Dedifferentiated amniotic fluid mesenchymal stem cell (primary cell): ENCODE measurements around the gene IQCK.

Source experiments
- DNase-seq: peaks from one replicate; pipeline ENCODE4 v3.0.0-alpha.2; 2016; ENCODE audit errors: extremely low spot score

Gene IQCK

DNA sequence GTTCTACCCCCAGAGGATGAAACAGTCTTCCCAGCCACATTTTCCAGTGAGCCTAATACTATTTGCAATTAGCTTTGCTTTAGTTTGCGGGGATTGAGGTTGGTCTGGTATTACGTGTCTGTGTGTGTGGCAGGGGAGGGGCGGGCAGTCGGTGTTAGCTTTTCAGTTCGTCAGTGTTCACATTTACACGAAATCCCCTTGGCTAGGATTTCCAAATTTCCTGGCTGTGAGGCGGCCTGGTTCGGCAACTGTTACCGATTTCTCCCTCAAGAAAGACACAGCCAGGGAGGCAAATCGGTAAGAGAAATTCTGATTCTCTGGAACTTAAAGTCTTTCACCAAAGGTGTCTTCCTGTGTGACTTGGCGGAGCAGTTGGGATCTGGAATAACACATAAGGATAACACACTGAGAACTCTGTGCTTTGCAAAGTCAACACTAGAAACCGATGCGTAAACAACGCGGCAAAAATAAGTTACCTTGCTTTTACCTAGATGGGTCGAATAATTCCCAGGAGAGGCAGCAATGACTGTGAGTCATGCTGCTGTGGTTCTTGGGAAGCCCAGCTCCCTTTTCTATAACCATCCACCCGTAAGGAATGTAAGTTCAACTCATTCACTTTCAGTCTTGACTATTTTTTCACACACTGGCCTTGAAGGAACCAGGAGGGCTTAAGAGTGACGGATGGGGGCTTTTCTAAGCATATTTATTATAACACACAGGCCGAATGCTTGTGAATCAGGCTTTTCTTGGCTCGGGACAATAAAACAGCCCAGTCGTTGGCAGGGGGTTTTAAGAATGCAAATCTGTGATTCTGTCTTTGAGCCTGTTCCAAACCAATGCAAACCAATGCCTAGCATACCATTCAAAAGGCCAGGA, 142.3 kb downstream of the IQCK start:
- DNase-seq = peak; percentile 47

DNA sequence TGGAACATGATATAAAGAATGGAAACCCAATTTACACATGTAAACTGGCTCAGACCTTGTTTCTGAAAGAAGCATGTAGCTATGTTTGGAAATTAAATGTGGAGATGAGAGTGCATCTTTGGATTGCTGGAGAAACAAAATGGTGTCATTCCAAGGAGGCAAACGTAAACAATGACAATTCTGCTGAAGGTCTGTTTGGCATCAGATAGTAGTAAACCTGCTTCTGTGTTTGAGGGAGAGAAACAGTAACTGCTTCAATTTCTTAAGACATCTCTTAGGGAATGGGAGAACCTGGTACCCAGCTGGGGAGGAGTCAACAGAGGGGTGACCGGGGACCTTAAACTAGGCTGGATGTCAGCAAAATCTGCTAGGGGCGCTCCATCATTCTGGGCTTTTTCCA, 143.1 kb downstream of the IQCK start:
- DNase-seq = no peak

DNA sequence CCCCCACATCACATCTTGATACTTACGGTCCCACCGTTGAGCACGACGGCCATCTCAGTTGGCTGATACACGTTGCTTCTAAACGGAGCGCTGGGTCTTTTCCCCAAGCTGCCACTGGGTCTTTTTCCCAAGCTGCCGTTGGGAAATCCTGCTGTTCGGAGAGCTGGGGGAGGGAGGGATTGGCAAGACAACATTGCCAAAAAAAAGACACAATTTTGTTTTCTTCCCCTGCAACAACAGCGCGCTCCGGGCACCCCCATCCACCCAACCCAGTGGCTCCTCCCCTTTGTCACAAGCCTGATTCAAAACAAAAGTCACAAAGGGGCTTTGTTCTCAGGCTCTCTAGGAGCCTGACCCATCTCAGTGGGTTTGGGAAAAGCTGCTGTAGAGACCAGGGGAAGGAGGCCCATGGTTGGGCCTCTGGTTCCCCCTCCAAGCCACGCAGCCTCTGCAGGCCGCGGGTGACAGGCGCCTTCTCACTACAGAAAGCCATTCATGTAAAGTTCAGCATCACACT, 143.8 kb downstream of the IQCK start:
- no peak for DNase-seq

DNA sequence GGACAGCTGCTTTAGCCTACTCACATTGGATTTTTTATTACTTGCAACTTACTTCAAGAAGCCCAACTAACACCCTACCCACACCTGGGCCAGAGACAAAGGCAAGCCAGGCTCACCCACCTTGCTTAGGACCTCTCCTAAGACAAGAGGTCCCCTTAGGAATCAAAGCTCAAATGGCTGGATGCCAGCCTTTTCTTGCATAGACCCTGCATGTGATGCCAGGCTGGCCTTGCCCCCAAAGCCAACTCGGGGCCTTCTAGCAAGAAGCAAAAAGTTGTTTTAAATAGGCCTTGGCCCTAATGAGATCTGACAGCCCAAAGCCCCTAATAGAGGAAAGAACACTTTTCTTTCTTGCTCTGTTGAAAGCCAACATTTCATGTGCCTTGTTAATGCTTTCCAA, 145.9 kb downstream of the IQCK start:
- no peak for DNase-seq

DNA sequence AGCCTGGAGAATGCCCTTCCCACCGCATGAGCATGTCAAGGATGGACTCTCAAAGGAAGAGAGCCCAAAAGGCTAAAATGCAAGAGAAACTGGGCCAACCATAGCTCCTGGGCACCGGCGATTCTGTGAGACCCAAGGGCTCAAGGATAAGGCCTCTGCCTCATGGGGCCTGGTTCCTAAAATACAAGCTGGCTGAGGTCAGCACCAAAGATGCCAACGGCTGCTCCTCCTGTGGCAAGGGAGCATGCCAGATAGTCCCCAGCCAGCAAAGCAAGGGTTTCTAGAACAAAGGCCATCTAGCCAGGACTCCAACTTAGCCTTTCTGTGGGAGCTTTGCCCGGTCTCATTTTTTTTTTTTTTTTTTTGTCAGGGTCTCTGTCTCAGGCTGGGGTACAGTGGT, 146.5 kb downstream of the IQCK start:
- DNase-seq = no peak

DNA sequence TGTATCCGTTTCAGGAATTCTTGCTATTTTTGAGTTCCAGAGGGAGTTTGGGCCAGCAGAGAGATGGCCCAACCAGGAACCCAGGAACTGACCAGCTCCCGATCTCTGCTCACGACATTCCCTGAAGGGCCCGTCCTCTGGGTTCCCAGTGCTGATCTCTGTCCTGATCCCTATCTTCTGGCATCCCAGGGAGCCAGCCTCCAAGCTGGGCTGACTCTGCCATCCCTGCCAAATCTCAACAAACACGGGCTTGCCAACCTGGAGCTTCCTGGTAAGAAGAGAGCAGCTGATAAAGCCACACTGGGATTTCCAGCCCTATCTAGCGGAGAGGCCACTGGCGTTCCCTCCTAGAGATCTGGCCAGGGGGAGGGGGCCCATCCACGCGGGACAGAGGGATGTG, 150.3 kb downstream of the IQCK start:
- DNase-seq = no peak

DNA sequence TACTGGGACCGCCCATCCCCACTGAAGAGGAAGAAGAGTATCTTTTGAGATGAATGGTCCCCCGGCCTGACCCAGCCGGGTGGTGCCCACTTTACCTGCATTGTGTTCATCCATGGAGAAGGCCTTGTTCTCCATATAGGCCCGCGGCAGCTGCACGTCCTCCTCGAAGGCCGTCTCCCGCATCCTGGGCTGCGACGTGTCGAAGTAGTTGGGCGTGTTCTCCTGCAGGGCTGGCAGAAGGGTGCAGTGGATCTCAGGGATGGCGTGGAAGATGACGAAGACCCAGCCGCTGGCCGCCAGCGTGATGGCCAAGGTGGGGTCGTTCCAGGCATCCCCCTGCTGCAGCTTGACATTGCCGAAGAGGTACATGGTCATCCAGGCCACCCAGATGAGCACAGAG, 153.7 kb downstream of the IQCK start:
- DNase-seq = no peak

DNA sequence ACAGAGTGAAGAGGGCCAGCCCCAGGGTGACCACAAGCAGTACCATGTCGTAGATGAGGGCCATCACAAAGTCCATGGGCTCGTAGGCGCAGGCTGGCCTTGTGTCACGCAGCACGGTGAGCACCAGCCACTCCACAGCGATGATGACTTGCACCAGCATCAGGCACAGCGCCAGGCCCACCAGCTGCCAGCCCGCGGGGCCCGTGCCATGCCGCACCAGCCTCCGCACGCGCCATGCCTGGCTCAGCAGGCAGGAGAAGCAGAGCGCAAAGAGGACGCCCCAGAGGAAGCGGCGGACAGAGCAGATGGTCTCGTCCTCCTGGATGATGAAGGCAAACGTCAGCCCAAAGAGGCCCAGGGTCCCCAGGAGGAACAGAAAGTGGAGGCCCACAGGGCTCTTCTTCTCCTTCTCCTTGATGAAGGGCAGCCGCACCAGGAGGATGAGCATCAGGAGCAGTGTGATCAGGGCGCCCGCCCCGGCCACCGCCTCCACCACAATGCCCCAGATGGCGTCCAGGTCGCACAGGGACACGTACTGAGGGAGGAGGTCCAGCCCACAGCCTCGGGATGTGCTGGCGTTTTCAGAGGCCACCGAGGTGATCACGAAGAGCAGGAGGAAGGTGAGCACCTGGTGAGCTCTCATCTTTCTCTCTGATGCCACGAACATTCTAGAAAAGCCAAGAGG, 154.2 kb downstream of the IQCK start:
- no peak for DNase-seq

DNA sequence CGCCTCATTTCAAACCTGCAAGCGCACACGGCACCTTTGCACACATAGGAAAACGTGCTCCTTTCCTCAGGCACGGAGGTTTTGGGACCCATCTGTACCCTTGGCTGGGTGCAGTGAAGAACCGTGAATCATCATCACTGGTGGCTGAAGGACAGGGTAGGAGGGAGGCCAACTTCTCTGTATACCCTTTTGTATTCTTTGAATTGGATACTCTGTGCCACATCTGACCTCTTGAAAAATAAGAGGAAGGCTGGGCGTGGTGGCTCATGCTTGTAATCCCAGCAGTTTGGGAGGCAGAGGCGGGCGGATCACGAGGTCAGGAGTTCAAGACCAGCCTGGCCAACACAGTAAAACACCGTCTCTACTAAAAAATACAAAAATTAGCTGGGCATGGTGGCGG, 154.9 kb downstream of the IQCK start:
- no peak for DNase-seq

DNA sequence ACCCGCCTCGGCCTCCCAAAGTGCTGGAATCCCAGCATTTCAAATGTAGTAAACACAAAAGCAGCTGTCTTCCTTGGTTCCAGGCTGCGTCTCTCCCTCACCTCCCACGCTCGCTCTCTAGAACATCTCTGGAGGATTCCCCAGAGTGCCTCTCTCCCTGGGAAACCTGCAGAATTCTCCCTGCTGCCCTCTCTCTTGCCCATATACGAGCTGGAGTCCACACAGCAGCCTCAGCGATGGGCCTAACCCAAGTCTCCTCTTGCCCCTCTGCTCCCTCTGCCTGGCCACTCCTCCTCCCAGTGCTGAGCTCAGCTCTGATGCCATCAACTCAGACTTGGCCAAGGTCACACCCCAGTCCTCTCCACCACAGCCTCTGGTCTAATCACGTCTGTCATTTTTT, 156.0 kb downstream of the IQCK start:
- DNase-seq = no peak

DNA sequence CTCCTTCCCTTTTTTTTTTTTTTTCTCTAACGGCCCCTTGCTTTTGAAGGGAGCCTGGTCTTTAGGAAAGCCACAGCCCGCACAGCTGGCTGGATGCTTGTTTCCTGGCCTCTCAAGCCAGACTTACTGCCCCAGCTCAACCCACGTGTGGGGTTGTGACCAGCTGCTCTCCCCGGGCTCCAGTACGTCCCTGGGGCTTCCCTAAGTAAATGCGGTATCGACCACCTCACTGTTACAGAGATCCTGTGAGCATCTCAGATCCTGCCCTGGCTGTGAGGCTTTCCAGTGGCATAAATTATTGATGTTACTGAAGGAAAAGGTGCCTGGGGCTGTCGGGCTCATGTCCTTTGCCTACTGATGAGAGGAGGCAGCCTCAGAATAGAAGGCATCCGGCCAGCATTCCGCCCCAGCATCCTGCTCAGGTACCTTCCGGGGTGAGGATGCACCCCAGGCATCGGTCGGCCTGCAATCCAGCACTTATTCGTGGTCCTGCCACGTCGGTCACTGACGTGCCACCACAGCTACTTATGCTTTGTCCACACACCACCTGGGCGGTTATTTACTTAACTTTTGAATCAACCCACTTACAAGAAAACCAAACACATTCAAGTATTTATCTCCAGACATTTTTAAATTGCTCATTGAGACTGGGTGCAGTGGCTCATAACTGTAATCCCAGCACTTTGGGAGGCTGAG, 156.9 kb downstream of the IQCK start:
- no peak for DNase-seq

DNA sequence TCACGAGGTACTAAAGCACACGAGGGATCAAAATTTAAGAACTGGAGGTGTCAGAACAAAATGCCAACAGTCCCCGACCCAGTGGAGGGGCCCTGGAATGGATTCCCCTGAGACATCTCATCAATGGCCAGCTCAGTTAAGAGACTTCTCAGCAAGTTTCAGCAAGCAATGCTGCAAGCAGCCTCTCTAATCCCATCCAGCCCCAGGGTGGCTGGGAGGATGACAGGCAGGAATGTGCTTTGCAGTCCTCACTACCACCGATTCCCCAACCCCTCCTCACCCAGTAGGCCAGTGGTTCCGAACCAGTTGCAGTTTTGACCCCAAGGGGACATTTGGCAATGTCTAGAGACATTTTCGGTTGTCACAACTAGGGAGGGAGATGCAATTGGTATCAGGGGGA, 157.8 kb downstream of the IQCK start:
- no peak for DNase-seq

DNA sequence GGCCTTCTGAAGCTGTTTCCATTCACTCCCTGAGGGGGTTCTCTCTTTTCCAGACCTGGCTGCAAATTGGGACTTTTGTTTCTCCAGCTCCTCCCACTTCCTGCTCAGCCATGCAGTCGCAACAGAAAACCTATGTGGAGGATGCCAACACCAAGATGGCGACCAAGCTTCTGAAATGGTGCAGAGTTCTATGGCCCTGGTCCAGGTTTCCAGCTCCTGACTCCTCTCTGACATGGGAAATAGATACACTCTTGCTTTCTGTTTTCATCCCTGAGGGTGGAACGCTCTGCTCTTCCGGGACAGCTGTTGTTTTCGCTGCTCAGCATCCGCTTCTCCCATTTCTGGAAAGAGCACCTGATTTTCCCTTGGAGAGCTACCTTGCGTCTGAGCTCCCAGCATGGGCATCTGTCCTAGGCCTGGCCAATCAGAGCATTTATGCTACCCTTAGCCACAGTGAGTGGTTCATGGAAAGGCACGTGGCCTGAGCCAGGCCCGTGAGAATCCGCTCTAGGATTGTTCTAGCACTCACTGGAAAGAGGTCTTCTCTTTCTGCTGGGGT, 158.5 kb downstream of the IQCK start:
- DNase-seq = no peak

DNA sequence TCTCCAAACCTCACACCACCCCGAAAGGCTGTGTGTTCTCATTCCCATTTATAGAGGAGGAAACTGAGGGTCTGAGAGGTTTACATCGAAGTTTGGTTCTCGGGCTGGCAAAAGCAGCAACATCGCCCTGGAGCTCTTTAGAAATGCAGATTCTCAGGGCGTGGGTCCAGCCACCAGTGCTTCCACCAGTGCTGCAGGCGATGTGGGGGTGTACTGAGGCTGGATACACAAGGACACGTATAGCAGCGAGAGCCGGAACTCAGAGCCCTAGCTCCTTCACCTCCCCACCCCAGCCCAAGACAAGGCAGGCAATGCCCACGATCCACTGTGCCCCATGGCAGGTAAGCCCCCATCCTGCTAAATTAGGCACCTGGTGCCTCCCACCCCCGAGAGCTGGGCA, 160.7 kb downstream of the IQCK start:
- no peak for DNase-seq

DNA sequence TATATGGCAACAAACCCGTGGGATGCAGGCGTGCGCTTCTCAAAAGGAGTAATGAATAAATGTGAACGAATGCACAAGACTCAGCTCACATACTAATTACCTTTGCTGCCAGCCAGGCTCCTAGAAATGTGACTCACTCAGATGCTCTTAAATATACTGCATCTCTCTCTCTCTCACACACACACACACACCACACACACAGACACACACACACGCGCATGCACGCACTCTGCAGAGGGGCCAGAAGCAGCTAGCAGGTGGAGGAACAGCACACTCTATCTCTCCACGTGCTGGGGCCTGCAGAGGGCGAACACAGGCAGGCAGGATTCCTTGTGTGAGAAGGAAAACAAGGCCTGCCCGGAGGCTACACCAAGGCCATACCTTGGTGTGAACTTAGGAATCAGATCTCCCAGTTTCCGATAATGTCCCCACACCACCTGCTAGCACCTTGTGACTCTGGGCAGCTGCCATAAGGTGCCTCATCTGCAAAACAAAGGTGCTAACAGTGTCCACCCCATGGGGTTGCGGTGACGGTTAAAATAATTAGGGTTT, 161.2 kb downstream of the IQCK start:
- no peak for DNase-seq

DNA sequence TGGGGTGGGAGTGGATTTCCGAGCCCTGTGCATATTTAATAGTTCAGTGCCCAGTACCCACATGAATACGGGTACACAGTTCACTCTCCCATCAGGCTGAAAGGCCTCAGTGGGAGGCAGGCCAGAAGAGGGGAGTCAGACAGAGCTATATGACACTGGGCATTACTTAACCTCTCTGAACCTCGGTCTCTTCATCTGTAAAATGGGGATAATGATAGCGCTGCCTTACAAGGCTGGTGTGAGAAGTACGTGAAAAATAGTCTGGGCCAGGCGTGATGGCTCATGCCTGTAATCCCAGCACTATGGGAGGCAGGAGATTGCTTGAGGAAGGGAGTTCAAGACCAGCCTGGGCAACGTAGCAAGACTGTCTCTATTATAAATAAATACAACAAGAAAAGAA, 163.0 kb downstream of the IQCK start:
- no peak for DNase-seq

DNA sequence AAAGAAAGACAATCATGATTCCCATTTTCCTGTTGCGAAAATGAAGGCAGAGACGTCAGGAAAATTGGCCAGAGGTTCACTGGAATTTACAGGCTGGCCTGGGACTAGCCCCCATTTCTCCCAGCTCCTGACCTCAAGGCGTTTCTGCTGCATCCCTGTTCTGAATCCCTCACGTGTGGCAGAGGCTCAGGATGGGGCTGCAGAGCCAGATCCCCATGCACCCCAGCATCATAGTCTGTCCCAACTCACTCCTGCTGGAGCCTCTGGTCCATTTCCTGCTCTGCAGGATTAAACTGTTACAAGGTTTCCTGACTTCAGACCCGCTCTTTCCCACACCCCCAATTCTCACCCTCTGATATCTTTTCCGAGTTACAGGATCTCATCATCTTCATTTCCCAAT, 163.7 kb downstream of the IQCK start:
- no peak for DNase-seq

DNA sequence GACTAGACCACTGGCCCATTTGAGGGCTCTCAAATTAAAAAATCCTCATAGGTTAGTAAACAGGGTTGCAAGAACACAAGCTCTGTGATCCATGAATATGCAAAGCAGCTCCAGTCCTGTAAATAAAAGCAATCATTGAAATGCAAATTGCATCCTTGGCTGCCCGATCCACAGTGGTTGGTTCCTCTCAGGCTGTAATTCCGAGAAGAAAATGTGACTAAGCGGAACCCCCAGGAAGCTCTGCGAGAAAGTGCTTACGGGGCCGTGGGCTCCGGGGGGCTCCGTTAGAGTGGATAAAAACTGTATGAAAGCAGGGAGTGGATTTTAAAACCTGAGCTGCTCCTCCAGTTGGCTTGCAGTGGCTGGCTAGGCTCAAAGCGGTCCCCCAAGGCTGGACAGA, 164.1 kb downstream of the IQCK start:
- no peak for DNase-seq

DNA sequence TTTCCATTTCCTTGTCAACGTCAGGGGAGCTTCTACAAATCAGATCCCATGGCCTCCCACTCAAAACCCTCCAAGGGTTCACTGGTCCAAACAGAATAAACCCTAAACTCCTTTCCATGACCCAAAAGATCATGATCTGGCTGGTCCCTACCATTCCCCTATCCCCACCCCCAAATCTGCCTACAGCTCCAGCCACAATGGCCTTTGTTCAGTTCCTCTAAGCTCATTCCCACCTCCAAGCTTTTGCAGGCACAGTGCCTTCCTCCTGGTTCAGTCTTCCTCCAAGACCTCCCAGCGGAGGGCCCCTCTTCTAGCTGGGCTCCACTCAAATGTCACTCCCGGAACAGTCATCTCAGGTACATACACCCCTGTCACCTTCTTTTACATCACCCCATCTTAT, 164.6 kb downstream of the IQCK start:
- no peak for DNase-seq

DNA sequence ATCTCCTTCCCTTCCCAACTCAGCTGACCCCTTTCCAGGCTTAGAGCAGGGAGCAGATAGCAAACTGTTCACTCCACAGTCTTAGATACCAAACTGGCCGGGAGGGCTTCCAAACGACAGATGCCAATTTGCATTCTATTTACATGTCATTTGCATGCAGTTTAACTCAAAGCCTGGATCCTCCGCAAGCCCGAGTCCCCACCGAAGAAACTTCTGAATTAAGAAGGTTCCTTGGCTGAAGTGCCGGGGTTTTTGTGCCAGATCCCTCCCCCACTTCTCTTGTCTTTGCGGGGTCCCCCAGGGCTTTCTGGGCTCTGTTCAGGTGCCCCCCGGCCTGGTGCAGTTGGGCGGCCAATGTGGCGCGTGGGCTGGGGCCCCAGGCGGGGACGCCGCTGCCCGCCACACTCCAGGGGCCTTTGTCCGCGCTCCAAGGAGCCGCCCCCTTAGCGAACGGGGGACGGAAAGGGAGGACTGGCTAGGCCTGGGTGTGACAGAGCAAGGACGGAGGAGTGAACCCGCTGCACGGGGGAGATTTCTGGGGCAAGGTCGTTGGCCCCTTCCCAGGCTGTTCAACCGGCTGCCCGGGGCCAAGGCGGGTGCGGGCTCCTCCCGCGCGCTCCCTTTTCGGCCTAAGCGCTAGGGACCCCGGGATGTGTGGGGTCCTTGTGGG, 165.4 kb downstream of the IQCK start:
- DNase-seq = no peak

DNA sequence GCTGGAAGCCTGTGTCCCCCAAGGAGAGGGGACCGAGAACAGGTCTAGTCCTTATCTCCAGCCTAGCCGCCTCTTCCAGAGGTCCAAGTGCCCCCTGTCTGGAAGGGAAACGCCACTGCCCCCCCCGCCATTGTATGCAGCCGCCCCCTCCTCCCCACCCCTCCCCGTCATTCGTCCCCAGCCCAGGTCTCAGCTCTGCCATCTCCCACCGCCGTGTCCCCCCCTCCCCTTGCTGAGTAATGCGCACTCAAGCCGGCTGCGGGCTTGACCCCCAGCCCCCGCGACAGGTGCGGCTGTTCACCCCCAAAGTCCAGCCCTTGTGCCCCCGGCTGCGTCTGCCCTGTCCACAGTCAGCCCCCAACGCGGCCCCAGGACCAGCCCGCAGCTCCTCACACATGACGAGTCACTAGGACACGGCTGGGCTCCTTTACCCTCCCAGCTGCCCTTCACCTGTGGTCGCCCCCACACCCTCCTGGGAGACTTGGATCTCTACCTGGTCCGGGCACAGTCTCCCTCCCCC, 166.0 kb downstream of the IQCK start:
- DNase-seq = no peak
